ENCODE measurements around the gene ERG. TPM values are rescaled to one million over a fixed set of nuclear protein-coding genes. Genes with fewer than 3 reads are reported as not detected.

ERG gene
- polyA plus RNA-seq, 2 of the 4 experiments (the other 2 are of a cell fraction), result not detected

DNA sequence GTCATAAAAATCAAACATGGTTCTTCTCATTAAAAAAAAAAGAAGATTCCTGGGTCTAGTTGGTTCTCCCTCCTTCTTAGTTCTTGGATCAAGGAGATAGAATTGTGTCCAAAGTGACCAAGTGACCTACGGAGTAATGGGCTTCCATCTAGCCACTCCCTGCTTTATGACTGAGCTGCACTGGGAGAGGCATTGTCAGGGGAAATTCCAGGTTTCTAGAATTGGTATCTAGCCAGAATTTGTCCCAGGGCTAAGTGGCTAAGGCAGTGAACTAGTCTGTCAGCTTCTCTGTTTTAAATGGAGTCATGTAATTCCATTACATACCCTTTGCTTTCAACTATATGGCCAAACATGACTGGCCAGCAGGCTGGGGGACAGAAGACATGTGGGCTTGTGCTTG lies 40.1 kb upstream of the ERG start:
- ChIA-PET POLR2A (no interaction called here), CTCF (interaction anchor here (0.8 kb wide), 1 partner anchor 159 kb away, joined by 3 read pairs; no protein-coding TSS in a partner anchor)
- ATAC-seq (no peak), DNase-seq (ENCODE audit: low read depth in 1 of 2, low spot score in 1 of 2) (no peak), FAIRE-seq (no peak)
- no peak overlapping the region for H3K4me3 ChIP-seq
- H3K4me1 ChIP-seq, result no peaks in the 10 kb centered on the region
- no peak overlapping the region for H3K4me2 ChIP-seq
- WGBS (ENCODE audit: missing lambda C conversion rate), result 0% methylated on average over 1 of the region's 1 CpG
- TF ChIP-seq NPAS2 (CRISPR knock-in tag; IDR thresholded peaks at IDR 0.05; ENCODE audit: borderline replicate concordance) (no peak), HMGXB4 (CRISPR knock-in tag; IDR thresholded peaks at IDR 0.05; ENCODE audit: borderline replicate concordance) (no peak), HOXA7 (CRISPR knock-in tag; IDR thresholded peaks at IDR 0.05) (no peak), CHD2 (IDR thresholded peaks at IDR 0.05; ENCODE audit: low read length, partially characterized antibody) (no peak), FOSL2 (IDR thresholded peaks at IDR 0.05) (no peak), FOSL2 (CRISPR knock-in tag; IDR thresholded peaks at IDR 0.05) (no peak), EHMT2 (IDR thresholded peaks at IDR 0.05; ENCODE audit: low read depth) (no peak), EP300 (IDR thresholded peaks at IDR 0.05) (no peak), MYC (IDR thresholded peaks at IDR 0.05; ENCODE audit: borderline replicate concordance, low read length) (no peak), E2F6 (IDR thresholded peaks at IDR 0.05; ENCODE audit: borderline replicate concordance, low read depth) (no peak)
- TF ChIP-seq, protein P1, sequence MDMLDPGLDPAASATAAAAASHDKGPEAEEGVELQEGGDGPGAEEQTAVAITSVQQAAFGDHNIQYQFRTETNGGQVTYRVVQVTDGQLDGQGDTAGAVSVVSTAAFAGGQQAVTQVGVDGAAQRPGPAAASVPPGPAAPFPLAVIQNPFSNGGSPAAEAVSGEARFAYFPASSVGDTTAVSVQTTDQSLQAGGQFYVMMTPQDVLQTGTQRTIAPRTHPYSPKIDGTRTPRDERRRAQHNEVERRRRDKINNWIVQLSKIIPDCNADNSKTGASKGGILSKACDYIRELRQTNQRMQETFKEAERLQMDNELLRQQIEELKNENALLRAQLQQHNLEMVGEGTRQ (IDR thresholded peaks at IDR 0.05), result no peak
- no peaks in the 10 kb centered on the region for H3K9me3 ChIP-seq
- no peak overlapping the region for H3K27ac ChIP-seq

GRCh38 chr21:38534591-38534990 lies 36.3 kb upstream of the ERG start:
- Histone ChIP-seq H3K9me3 (no peaks in the 10 kb centered on the region), H3K4me2 (no peak overlapping the region), H3K4me3 (no peak overlapping the region), H3K4me1 (no peaks in the 10 kb centered on the region), H3K27ac (no peak overlapping the region)
- POLR2A ChIA-PET, result no interaction called here
- 5% methylated on average over 3 of the region's 3 CpGs for WGBS (ENCODE audit: missing lambda C conversion rate)
- ATAC-seq (no peak), DNase-seq (ENCODE audit: low read depth in 1 of 2, low spot score in 1 of 2) (no peak), FAIRE-seq (no peak)
- CTCF ChIA-PET, result no interaction called here
- TF ChIP-seq MYC (IDR thresholded peaks at IDR 0.05; ENCODE audit: borderline replicate concordance, low read length), result no peak
- TF ChIP-seq HOXB5 (CRISPR knock-in tag; IDR thresholded peaks at IDR 0.05), result no peak
- no peak for TF ChIP-seq NR3C1 (IDR thresholded peaks at IDR 0.05)
- no peak for TF ChIP-seq RAD21 (conservative IDR thresholded peaks at IDR 0.05 in 1 of 2, IDR thresholded peaks at IDR 0.05 in 1 of 2)
- TF ChIP-seq ZC3H11A (IDR thresholded peaks at IDR 0.05), result no peak
- TF ChIP-seq KDM5A (IDR thresholded peaks at IDR 0.05), result no peak
- no peak for TF ChIP-seq ELK1 (IDR thresholded peaks at IDR 0.05; ENCODE audit: low read depth, low read length)
- TF ChIP-seq POLR2A (IDR thresholded peaks at IDR 0.05; ENCODE audit: low read length), result no peak
- TF ChIP-seq, protein P2, sequence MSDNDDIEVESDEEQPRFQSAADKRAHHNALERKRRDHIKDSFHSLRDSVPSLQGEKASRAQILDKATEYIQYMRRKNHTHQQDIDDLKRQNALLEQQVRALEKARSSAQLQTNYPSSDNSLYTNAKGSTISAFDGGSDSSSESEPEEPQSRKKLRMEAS (IDR thresholded peaks at IDR 0.05), result no peak
- TF ChIP-seq HOXA7 (CRISPR knock-in tag; IDR thresholded peaks at IDR 0.05), result no peak
- no peak for TF ChIP-seq RARB (CRISPR knock-in tag; IDR thresholded peaks at IDR 0.05)
- no peak for TF ChIP-seq ZFP36 (IDR thresholded peaks at IDR 0.05; ENCODE audit: borderline replicate concordance, partially characterized antibody)
- TF ChIP-seq TFCP2L1 (CRISPR knock-in tag; IDR thresholded peaks at IDR 0.05), result no peak
- no peak for TF ChIP-seq GATA3 (IDR thresholded peaks at IDR 0.05; ENCODE audit: borderline replicate concordance)
- TF ChIP-seq HMGXB4 (CRISPR knock-in tag; IDR thresholded peaks at IDR 0.05; ENCODE audit: borderline replicate concordance), result no peak
- no peak for TF ChIP-seq PHF8 (IDR thresholded peaks at IDR 0.05; ENCODE audit: borderline replicate concordance, low read depth)
- no peak for TF ChIP-seq POLR2AphosphoS2 (conservative IDR thresholded peaks at IDR 0.05; ENCODE audit: low read length)
- no peak for TF ChIP-seq KDM1A (IDR thresholded peaks at IDR 0.05; ENCODE audit: low read depth)
- TF ChIP-seq REST (IDR thresholded peaks at IDR 0.05), result no peak

All from A549 (cell line).